Naive thymus-derived CD4-positive, alpha-beta T cell (primary cell): ENCODE results near the gene PRKAG2. TPM values are rescaled to one million over a fixed set of nuclear protein-coding genes. Genes with fewer than 3 reads are reported as not detected.
A peak's percentile ranks its signal among the peaks of the same experiment; 100 is the strongest.

Source experiments
- ATAC-seq: fragments of 150-1000 bp; cut with Tn5 transposase; 2 replicates; pipeline ENCODE4 v1.10.0; 2021; ENCODE audit warnings: mild to moderate bottlenecking, moderate library complexity
- CTCF ChIA-PET: fragments of 350-600 bp; sonication (Branson Sonifier 250); formaldehyde crosslinking; loops from one replicate; lab custom pipeline; 2021; ENCODE audit warnings: antibody characterized with exemption; lab: Charles Lee
- POLR2A ChIA-PET: fragments of 350-600 bp; sonication (Branson Sonifier 250); formaldehyde crosslinking; loops from one replicate; lab custom pipeline; 2021; ENCODE audit warnings: antibody characterized with exemption, inconsistent platforms; lab: Charles Lee
- DNase-seq, 9 donors: peaks; one replicate each; pipeline versions ENCODE4 v3.0.0 to v3.0.0-alpha.2; 2020 to 2022; ENCODE audit warnings: mixed read lengths in 1 of 9
- H3K27ac ChIP-seq: one replicate; pipeline ENCODE4 v1.7.0; 2013; ENCODE audit warnings: mild to moderate bottlenecking, low read depth, low read length, moderate library complexity
- H3K27me3 ChIP-seq, 2 donors: one replicate each; pipeline ENCODE4 v1.7.0; 2013; ENCODE audit warnings: low read length in 2 of 2, mild to moderate bottlenecking in 2 of 2, moderate library complexity in 2 of 2; ENCODE audit not compliant: control insufficient read depth in 2 of 2, insufficient read depth in 2 of 2
- H3K36me3 ChIP-seq, 3 experiments: 1 replicate in 2 of 3; 2 replicates in 1 of 3; pipeline ENCODE4 v1.7.0; 2013; ENCODE audit warnings: low read length in 3 of 3, mild to moderate bottlenecking in 3 of 3, moderate library complexity in 1 of 3; ENCODE audit not compliant: insufficient read depth in 3 of 3, control insufficient read depth in 2 of 3
- H3K4me1 ChIP-seq, 2 donors: one replicate each; pipeline ENCODE4 v1.7.0; 2013; ENCODE audit warnings: low read length in 2 of 2, mild to moderate bottlenecking in 2 of 2, moderate library complexity in 1 of 2; ENCODE audit not compliant: control insufficient read depth in 2 of 2, insufficient read depth in 2 of 2
- H3K4me3 ChIP-seq: 2 replicates; pipeline ENCODE4 v1.7.0; 2013; ENCODE audit warnings: mild to moderate bottlenecking, low read length
- H3K9me3 ChIP-seq, 3 experiments: 1 replicate in 2 of 3; 2 replicates in 1 of 3; pipeline ENCODE4 v1.7.0; 2013; ENCODE audit warnings: low read length in 3 of 3; ENCODE audit not compliant: control insufficient read depth in 2 of 3
- H3K27ac Mint-ChIP-seq, 9 donors: one replicate each; pipeline ENCODE4 v1.8.0; 2020 to 2022; ENCODE audit warnings: mixed read lengths in 9 of 9, mild to moderate bottlenecking in 8 of 9, moderate library complexity in 5 of 9, inconsistent platforms in 2 of 9
- H3K27me3 Mint-ChIP-seq, 5 donors: one replicate each; pipeline ENCODE4 v1.8.0; 2021 to 2022; ENCODE audit warnings: mixed read lengths in 5 of 5, mild to moderate bottlenecking in 1 of 5
- H3K36me3 Mint-ChIP-seq, 5 donors: one replicate each; pipeline ENCODE4 v1.8.0; 2020 to 2022; ENCODE audit warnings: mixed read lengths in 5 of 5, mild to moderate bottlenecking in 3 of 5, inconsistent platforms in 1 of 5
- H3K4me1 Mint-ChIP-seq, 7 donors: one replicate each; pipeline ENCODE4 v1.8.0; 2020 to 2022; ENCODE audit warnings: mixed read lengths in 7 of 7, mild to moderate bottlenecking in 3 of 7, inconsistent platforms in 1 of 7
- H3K4me3 Mint-ChIP-seq, 10 donors: one replicate each; pipeline ENCODE4 v1.8.0; 2020 to 2022; ENCODE audit warnings: mild to moderate bottlenecking in 10 of 10, mixed read lengths in 10 of 10, moderate library complexity in 6 of 10, inconsistent platforms in 2 of 10
- H3K9me3 Mint-ChIP-seq, 11 donors: one replicate each; pipeline ENCODE4 v1.8.0; 2020 to 2022; ENCODE audit warnings: mixed read lengths in 11 of 11, mild to moderate bottlenecking in 4 of 11, inconsistent platforms in 1 of 11, moderate library complexity in 1 of 11
- intact Hi-C, 2 donors: fragments of 100-400 bp; cut with micrococcal nuclease; formaldehyde crosslinking; loops; one replicate each; pipeline ENCODE4 v1.15.1; 2023
- polyA plus RNA-seq, 2 donors: library from polyadenylated mRNA; unstranded; fragments of 300-500 nt; fragmentation: Illumina TruSeq; gene quantifications; one replicate each; pipeline ENCODE4 v1.2.3, GENCODE V29; 2021
- total RNA-seq, 6 experiments: library from RNA in 5 of 6; stranded (reverse) in 5 of 6; gene quantifications; 1 replicate in 5 of 6; 2 replicates in 1 of 6; pipeline ENCODE4 v1.2.3 and lab custom pipeline; 2021 to 2026

PRKAG2 gene
- total and polyA plus RNA-seq, 7 experiments from 2014 or later = 15.0 to 74.4 (median 55.7) TPM

- no peaks in the 10 kb centered on the region for H3K27me3 Mint-ChIP-seq
- CTCF ChIA-PET = interaction anchor here (0.8 kb wide), 1 partner anchor 128 kb away, joined by 3 read pairs; no protein-coding TSS in a partner anchor
- no peak overlapping the region for H3K27ac ChIP-seq
- H3K4me1 ChIP-seq = no peaks in the 10 kb centered on the region
- POLR2A ChIA-PET = no interaction called here
- H3K36me3 ChIP-seq = peaks cover 0 to 12% (median 0%) of the 10 kb centered on the region in 3 experiments
- H3K9me3 ChIP-seq = no peaks in the 10 kb centered on the region
- no peak overlapping the region for H3K4me3 Mint-ChIP-seq
- peaks cover 0 to 16% (median 8%) of the 10 kb centered on the region in 7 donors for H3K4me1 Mint-ChIP-seq
- no peaks in the 10 kb centered on the region for H3K9me3 Mint-ChIP-seq
- no peak for ATAC-seq
- no peak for DNase-seq
- no peak overlapping the region for H3K4me3 ChIP-seq
- no peaks in the 10 kb centered on the region for H3K27me3 ChIP-seq
- peaks cover 0 to 26% (median 3%) of the 10 kb centered on the region in 5 donors for H3K36me3 Mint-ChIP-seq
- intact Hi-C loops = no loop called here
- H3K27ac Mint-ChIP-seq = no peak overlapping the region
Measured at GRCh38 chr7:151803841-151804240, 73.1 kb downstream of the PRKAG2 start.

GRCh38 chr7:151802469-151802846 lies 74.5 kb downstream of the PRKAG2 start:
- CTCF ChIA-PET = no interaction called here

GRCh38 chr7:151801782-151802468 lies 75.0 kb downstream of the PRKAG2 start:
- H3K27ac ChIP-seq = no peak overlapping the region
- Mint-ChIP-seq H3K9me3 (no peaks in the 10 kb centered on the region), H3K27me3 (no peaks in the 10 kb centered on the region), H3K4me3 (no peak overlapping the region), H3K4me1 (peaks cover 0 to 21% (median 8%) of the 10 kb centered on the region in 7 donors), H3K27ac (no peak overlapping the region), H3K36me3 (peaks cover 0 to 26% (median 0%) of the 10 kb centered on the region in 5 donors)
- no peaks in the 10 kb centered on the region for H3K9me3 ChIP-seq
- ChIA-PET CTCF (no interaction called here), POLR2A (no interaction called here)
- no peak for ATAC-seq
- H3K4me1 ChIP-seq = no peaks in the 10 kb centered on the region
- DNase-seq = no peak
- intact Hi-C loops = no loop called here
- no peaks in the 10 kb centered on the region for H3K27me3 ChIP-seq
- no peak overlapping the region for H3K4me3 ChIP-seq
- H3K36me3 ChIP-seq = peaks cover 0 to 12% (median 0%) of the 10 kb centered on the region in 3 experiments

More at GRCh38 chr7:151802469-151802846, 74.5 kb downstream of the PRKAG2 start:
- Mint-ChIP-seq H3K9me3 (no peaks in the 10 kb centered on the region), H3K4me3 (peak overlapping the region in 1 of 10 donors; percentile 34), H3K4me1 (peaks cover 0 to 20% (median 8%) of the 10 kb centered on the region in 7 donors), H3K27ac (peak overlapping the region in 1 of 9 donors; percentile 92), H3K27me3 (no peaks in the 10 kb centered on the region), H3K36me3 (peaks cover 0 to 26% (median 0%) of the 10 kb centered on the region in 5 donors)
- Histone ChIP-seq H3K27ac (no peak overlapping the region), H3K27me3 (no peaks in the 10 kb centered on the region), H3K4me3 (no peak overlapping the region), H3K4me1 (no peaks in the 10 kb centered on the region), H3K36me3 (peaks cover 0 to 12% (median 0%) of the 10 kb centered on the region in 3 experiments), H3K9me3 (no peaks in the 10 kb centered on the region)
- POLR2A ChIA-PET = no interaction called here
- no peak for DNase-seq
- intact Hi-C loops = no loop called here
- ATAC-seq = no peak

- Histone ChIP-seq H3K27me3 (no peaks in the 10 kb centered on the region), H3K27ac (no peak overlapping the region), H3K36me3 (peaks cover 0 to 12% (median 0%) of the 10 kb centered on the region in 3 experiments), H3K4me1 (peaks cover 0 to under 1% of the 10 kb centered on the region in 2 donors), H3K9me3 (no peaks in the 10 kb centered on the region), H3K4me3 (no peak overlapping the region)
- Mint-ChIP-seq H3K4me1 (peaks cover 0 to 18% (median 4%) of the 10 kb centered on the region in 7 donors), H3K9me3 (no peaks in the 10 kb centered on the region), H3K27me3 (no peaks in the 10 kb centered on the region), H3K4me3 (no peak overlapping the region), H3K27ac (no peak overlapping the region), H3K36me3 (peaks cover 0 to 20% (median 0%) of the 10 kb centered on the region in 5 donors)
- CTCF ChIA-PET = no interaction called here
- intact Hi-C loops = no loop called here
- POLR2A ChIA-PET = no interaction called here
- DNase-seq (no peak), ATAC-seq (no peak)
Measured at GRCh38 chr7:151801291-151801690, 75.6 kb downstream of the PRKAG2 start.

- ATAC-seq (no peak), DNase-seq (no peak)
- ChIA-PET CTCF (no interaction called here), POLR2A (no interaction called here)
- intact Hi-C loops = no loop called here
- Mint-ChIP-seq H3K27ac (no peak overlapping the region), H3K36me3 (peaks cover 0 to 18% (median 0%) of the 10 kb centered on the region in 5 donors), H3K27me3 (no peaks in the 10 kb centered on the region), H3K4me3 (no peak overlapping the region), H3K9me3 (no peaks in the 10 kb centered on the region), H3K4me1 (peaks cover 0 to 17% (median 3%) of the 10 kb centered on the region in 7 donors)
- H3K4me3 ChIP-seq = no peak overlapping the region
- peaks cover 0 to 4% of the 10 kb centered on the region in 2 donors for H3K4me1 ChIP-seq
- H3K9me3 ChIP-seq = no peaks in the 10 kb centered on the region
- H3K27ac ChIP-seq = no peak overlapping the region
- no peaks in the 10 kb centered on the region for H3K27me3 ChIP-seq
- H3K36me3 ChIP-seq = peaks cover 0 to 12% (median 0%) of the 10 kb centered on the region in 3 experiments
Measured at GRCh38 chr7:151800861-151801260, 76.1 kb downstream of the PRKAG2 start.

GRCh38 chr7:151800391-151800790 lies 76.5 kb downstream of the PRKAG2 start:
- no peaks in the 10 kb centered on the region for H3K27me3 ChIP-seq
- H3K36me3 Mint-ChIP-seq = peaks cover 0 to 16% (median 0%) of the 10 kb centered on the region in 5 donors
- intact Hi-C loops = no loop called here
- H3K27me3 Mint-ChIP-seq = no peaks in the 10 kb centered on the region
- POLR2A ChIA-PET = no interaction called here
- no peak overlapping the region for H3K27ac Mint-ChIP-seq
- DNase-seq (no peak), ATAC-seq (no peak)
- H3K36me3 ChIP-seq = peaks cover 0 to 13% (median 0%) of the 10 kb centered on the region in 3 experiments
- CTCF ChIA-PET = no interaction called here
- H3K4me3 Mint-ChIP-seq = no peak overlapping the region
- no peak overlapping the region for H3K4me3 ChIP-seq
- H3K27ac ChIP-seq = no peak overlapping the region
- peaks cover 0 to 4% of the 10 kb centered on the region in 2 donors for H3K4me1 ChIP-seq
- H3K9me3 Mint-ChIP-seq = no peaks in the 10 kb centered on the region
- H3K4me1 Mint-ChIP-seq = peaks cover 0 to 17% (median 3%) of the 10 kb centered on the region in 7 donors
- H3K9me3 ChIP-seq = no peaks in the 10 kb centered on the region
